ENCODE results near the gene VPS33B. TPM values are rescaled to one million over a fixed set of nuclear protein-coding genes. Genes with fewer than 3 reads are reported as not detected.

The VPS33B gene
- total RNA-seq, 1 experiment from 2014 or later: 11.7 TPM

DNA sequence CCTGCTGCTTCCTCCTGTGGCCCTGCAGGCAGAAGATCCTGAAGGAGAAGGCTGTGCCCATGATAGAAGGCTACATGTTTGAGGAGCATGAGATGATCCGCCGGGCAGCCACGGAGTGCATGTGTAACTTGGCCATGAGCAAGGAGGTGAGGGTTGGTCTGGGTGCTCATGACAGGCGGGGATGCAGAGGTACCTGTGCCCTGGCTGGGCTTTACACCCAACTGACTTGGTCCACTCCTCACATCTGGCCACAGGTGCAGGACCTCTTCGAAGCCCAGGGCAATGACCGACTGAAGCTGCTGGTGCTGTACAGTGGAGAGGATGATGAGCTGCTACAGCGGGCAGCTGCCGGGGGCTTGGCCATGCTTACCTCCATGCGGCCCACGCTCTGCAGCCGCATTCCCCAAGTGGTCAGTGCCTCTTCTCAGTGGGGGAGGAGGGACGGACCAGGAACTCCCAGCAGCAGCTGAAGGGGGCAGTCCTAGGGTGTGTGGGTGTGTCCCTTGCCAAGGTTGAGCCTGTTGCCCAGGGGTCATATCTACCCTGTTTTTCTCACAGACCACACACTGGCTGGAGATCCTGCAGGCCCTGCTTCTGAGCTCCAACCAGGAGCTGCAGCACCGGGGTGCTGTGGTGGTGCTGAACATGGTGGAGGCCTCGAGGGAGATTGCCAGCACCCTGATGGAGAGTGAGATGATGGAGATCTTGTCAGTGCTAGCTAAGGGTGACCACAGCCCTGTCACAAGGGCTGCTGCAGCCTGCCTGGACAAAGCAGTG is 69.3 kb downstream of the VPS33B start:
- Mint-ChIP-seq H3K4me1 (ENCODE audit: insufficient read depth, unreplicated experiment) (peaks cover 6% of the 10 kb centered on the region), H3K27ac (ENCODE audit: low read depth, unreplicated experiment) (no peak overlapping the region), H3K9me3 (ENCODE audit: unreplicated experiment) (no peaks in the 10 kb centered on the region), H3K36me3 (ENCODE audit: insufficient read depth, unreplicated experiment) (peaks cover 57% of the 10 kb centered on the region), H3K27me3 (ENCODE audit: insufficient read depth, unreplicated experiment) (no peaks in the 10 kb centered on the region), H3K4me3 (ENCODE audit: unreplicated experiment) (no peak overlapping the region)
- ChIA-PET CTCF (interaction anchor here (0.6 to 8.4 kb wide), 4 partner anchors 8 to 96 kb away, joined by 3 to 116 read pairs (median 73); partner anchors contain the start of genes HDDC3 and UNC45A), POLR2A (interaction anchor here (1.2 to 2.2 kb wide), 2 partner anchors 18 to 21 kb away, joined by 4 to 15 read pairs; partner anchors contain the start of gene UNC45A)
- DNase-seq (ENCODE audit: unreplicated experiment): no peak
- intact Hi-C loops (cut with micrococcal nuclease): no loop called here
- BruUV-seq (replicated peaks): no TSS peak
- TF ChIP-seq, protein P1, sequence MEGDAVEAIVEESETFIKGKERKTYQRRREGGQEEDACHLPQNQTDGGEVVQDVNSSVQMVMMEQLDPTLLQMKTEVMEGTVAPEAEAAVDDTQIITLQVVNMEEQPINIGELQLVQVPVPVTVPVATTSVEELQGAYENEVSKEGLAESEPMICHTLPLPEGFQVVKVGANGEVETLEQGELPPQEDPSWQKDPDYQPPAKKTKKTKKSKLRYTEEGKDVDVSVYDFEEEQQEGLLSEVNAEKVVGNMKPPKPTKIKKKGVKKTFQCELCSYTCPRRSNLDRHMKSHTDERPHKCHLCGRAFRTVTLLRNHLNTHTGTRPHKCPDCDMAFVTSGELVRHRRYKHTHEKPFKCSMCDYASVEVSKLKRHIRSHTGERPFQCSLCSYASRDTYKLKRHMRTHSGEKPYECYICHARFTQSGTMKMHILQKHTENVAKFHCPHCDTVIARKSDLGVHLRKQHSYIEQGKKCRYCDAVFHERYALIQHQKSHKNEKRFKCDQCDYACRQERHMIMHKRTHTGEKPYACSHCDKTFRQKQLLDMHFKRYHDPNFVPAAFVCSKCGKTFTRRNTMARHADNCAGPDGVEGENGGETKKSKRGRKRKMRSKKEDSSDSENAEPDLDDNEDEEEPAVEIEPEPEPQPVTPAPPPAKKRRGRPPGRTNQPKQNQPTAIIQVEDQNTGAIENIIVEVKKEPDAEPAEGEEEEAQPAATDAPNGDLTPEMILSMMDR (IDR thresholded peaks at IDR 0.05; ENCODE audit: unreplicated experiment): no peak

DNA sequence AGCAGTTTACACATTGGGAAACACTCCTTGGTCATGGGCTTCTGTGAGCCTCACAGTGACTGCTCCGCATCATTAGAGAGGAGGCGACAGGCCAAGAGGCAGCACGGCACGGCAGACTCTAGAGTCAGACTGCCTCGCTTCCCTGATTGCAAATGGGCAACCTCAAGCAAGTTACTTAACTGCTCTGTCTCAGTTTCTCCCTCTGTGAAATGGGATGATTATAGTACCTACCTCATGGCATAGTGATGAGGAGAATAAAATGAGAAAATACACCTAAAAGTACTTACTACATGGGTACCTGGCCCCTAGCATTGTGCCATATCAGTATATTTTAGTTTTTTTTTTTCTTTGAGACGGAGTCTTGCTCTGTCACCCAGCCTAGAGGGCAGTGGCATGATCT is 71.7 kb downstream of the VPS33B start:
- CTCF ChIA-PET: interaction anchor here (11.8 kb wide), 1 partner anchor 18 kb away, joined by 108 read pairs; the partner anchor contains the start of genes HDDC3 and UNC45A
- Mint-ChIP-seq H3K4me3 (ENCODE audit: unreplicated experiment) (no peak overlapping the region), H3K36me3 (ENCODE audit: insufficient read depth, unreplicated experiment) (peaks cover 76% of the 10 kb centered on the region), H3K4me1 (ENCODE audit: insufficient read depth, unreplicated experiment) (no peaks in the 10 kb centered on the region), H3K27ac (ENCODE audit: low read depth, unreplicated experiment) (no peak overlapping the region), H3K27me3 (ENCODE audit: insufficient read depth, unreplicated experiment) (no peaks in the 10 kb centered on the region), H3K9me3 (ENCODE audit: unreplicated experiment) (no peaks in the 10 kb centered on the region)
- POLR2A ChIA-PET: interaction anchor here (0.6 to 1.0 kb wide), 2 partner anchors 15 to 16 kb away, joined by 3 read pairs; partner anchors contain the start of gene UNC45A
- TF ChIP-seq, protein P1 (IDR thresholded peaks at IDR 0.05; ENCODE audit: unreplicated experiment): no peak
- BruUV-seq (replicated peaks): no TSS peak
- DNase-seq (ENCODE audit: unreplicated experiment): no peak
- intact Hi-C loops (cut with micrococcal nuclease): no loop called here

DNA sequence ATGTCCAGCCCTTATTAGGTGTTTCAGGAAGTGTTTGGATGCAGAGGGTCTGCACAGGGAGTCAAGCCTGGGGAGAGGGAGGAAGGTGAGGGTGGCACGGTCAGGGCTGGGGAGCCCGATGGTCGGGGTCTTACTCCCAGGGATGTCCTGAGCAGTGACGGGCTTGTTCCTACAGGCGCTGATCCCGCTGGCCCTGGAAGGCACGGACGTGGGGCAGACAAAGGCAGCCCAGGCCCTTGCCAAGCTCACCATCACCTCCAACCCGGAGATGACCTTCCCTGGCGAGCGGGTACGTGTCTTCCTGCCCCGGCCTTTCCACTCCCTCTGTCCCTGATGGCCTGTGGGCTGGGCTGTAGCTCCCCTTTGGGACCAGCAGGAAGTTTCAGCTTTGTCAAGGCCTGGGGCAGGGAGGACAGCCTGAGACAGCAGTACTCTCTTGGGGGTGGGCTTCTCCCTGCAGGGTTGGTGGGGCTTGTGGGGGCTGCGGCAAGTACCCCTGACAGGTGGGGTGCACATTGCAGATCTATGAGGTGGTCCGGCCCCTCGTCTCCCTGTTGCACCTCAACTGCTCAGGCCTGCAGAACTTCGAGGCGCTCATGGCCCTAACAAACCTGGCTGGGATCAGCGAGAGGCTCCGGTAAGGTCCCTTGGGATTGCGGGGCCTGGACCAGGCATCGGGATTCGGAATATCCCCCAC is 72.3 kb downstream of the VPS33B start:
- Mint-ChIP-seq H3K27ac (ENCODE audit: low read depth, unreplicated experiment) (no peak overlapping the region), H3K36me3 (ENCODE audit: insufficient read depth, unreplicated experiment) (peaks cover 80% of the 10 kb centered on the region), H3K27me3 (ENCODE audit: insufficient read depth, unreplicated experiment) (no peaks in the 10 kb centered on the region), H3K4me3 (ENCODE audit: unreplicated experiment) (no peak overlapping the region), H3K9me3 (ENCODE audit: unreplicated experiment) (no peaks in the 10 kb centered on the region), H3K4me1 (ENCODE audit: insufficient read depth, unreplicated experiment) (no peaks in the 10 kb centered on the region)
- TF ChIP-seq, protein P1 (IDR thresholded peaks at IDR 0.05; ENCODE audit: unreplicated experiment): no peak
- CTCF ChIA-PET: interaction anchor here (11.8 kb wide), 1 partner anchor 18 kb away, joined by 108 read pairs; the partner anchor contains the start of genes HDDC3 and UNC45A
- POLR2A ChIA-PET: interaction anchor here (0.5 to 0.6 kb wide), 3 partner anchors 15 to 288 kb away, joined by 3 read pairs; no protein-coding TSS in a partner anchor
- no peak for DNase-seq (ENCODE audit: unreplicated experiment)
- no TSS peak for BruUV-seq (replicated peaks)
- intact Hi-C loops (cut with micrococcal nuclease): no loop called here

Other genes starting within 250 kb of the VPS33B start
- 48.8 and 49.4 TPM in 2 replicates for gene FURIN, start 154.0 kb downstream of the VPS33B start, total RNA-seq (2022)
- gene FES, start 138.1 kb downstream of the VPS33B start, total RNA-seq (2022): 0.32 and 0.91 TPM in 2 replicates
- 42.1 and 42.4 TPM in 2 replicates for gene MAN2A2, start 119.3 kb downstream of the VPS33B start, total RNA-seq (2022)
- gene HDDC3, start 90.0 kb downstream of the VPS33B start, total RNA-seq (2022): 23.6 and 25.5 TPM in 2 replicates
- 61.7 and 63.1 TPM in 2 replicates for gene UNC45A, start 87.3 kb downstream of the VPS33B start, total RNA-seq (2022)
- gene RCCD1, start 67.7 kb downstream of the VPS33B start, total RNA-seq (2022): 21.5 and 29.0 TPM in 2 replicates
- gene PRC1, start 28.1 kb downstream of the VPS33B start, total RNA-seq (2022): 83.1 and 125 TPM in 2 replicates
- gene SV2B, start 77.7 kb upstream of the VPS33B start, total RNA-seq (2022): 0.44 and 0.96 TPM in 2 replicates